ENCODE results near the gene USP10.
A peak's percentile ranks its signal among the peaks of the same experiment; 100 is the strongest.

Gene USP10

GRCh38 chr16:84803146-84803545 lies 103.3 kb downstream of the USP10 start:
- in situ Hi-C loops (cut with HindIII; ENCODE audit: low sequenced_read_pairs) = no loop called here
- no peak overlapping the region for H3K4me3 ChIP-seq (ENCODE audit: low read depth, low read length)
- no peak for TF ChIP-seq CTCF (IDR thresholded peaks at IDR 0.05; ENCODE audit: low read depth, low read length)
- no peak for DNase-seq (ENCODE audit: low read depth, low spot score)

DNA sequence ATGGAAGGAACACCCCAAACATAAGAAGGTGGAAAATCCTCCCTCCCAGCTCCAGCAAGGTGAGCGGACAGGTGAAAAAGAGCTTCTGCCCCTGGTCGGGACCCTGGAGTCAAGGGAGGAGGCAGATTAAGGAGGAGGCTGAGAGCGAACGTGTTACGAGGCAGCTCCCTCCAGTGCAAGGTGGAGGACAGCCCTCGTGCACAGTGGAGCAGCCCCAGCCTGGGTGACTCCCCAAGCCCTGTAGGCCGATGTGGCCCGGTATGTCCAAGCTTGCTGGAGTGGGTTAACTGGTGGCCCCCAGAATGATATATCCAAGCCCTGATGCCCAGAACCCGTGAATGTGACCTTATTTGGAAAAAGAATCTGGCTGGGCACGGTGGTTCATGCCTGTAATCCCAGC lies 104.5 kb downstream of the USP10 start:
- DNase-seq (ENCODE audit: low read depth, low spot score) = no peak
- H3K4me3 ChIP-seq (ENCODE audit: low read depth, low read length) = no peak overlapping the region
- in situ Hi-C loops (cut with HindIII; ENCODE audit: low sequenced_read_pairs) = no loop called here
- TF ChIP-seq CTCF (IDR thresholded peaks at IDR 0.05; ENCODE audit: low read depth, low read length) = no peak

DNA sequence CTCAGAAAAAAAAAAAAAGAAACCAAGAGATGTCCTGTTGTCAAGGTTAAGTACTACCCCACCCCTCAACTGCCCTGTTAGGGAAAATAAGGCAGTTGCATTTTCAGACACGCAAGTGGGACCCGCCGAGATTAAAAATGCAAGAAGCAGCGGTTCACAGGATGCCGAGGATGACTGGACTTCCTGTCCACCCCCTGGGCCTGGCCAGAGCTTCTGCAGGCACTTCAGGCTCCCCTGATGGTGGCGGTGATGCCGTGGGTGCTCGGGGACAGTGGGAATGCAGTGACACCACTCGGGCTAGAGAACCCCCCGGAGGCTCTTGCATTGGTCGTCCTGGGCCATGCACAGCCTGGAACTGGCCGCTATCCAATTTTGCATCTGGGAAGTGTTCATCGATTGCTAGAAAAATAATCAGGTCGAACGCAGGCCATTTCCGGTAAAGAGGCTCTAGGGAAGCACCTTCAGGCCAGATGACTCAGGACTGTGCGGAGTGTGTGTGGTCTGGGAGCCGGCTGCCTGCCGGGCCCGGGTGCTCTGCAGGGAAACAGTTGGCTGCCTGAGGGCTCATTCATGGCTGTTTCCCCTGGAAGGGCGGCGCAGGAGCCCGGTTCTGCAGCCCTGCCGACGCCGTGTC lies 106.6 kb downstream of the USP10 start:
- DNase-seq (ENCODE audit: low read depth, low spot score) = peak; percentile 90
- no peak for TF ChIP-seq CTCF (IDR thresholded peaks at IDR 0.05; ENCODE audit: low read depth, low read length)
- in situ Hi-C loops (cut with HindIII; ENCODE audit: low sequenced_read_pairs) = no loop called here
- no peak overlapping the region for H3K4me3 ChIP-seq (ENCODE audit: low read depth, low read length)

GRCh38 chr16:84806890-84807258 lies 107.1 kb downstream of the USP10 start:
- H3K4me3 ChIP-seq (ENCODE audit: low read depth, low read length) = no peak overlapping the region
- in situ Hi-C loops (cut with HindIII; ENCODE audit: low sequenced_read_pairs) = no loop called here
- DNase-seq (ENCODE audit: low read depth, low spot score) = no peak
- TF ChIP-seq CTCF (IDR thresholded peaks at IDR 0.05; ENCODE audit: low read depth, low read length) = no peak

DNA sequence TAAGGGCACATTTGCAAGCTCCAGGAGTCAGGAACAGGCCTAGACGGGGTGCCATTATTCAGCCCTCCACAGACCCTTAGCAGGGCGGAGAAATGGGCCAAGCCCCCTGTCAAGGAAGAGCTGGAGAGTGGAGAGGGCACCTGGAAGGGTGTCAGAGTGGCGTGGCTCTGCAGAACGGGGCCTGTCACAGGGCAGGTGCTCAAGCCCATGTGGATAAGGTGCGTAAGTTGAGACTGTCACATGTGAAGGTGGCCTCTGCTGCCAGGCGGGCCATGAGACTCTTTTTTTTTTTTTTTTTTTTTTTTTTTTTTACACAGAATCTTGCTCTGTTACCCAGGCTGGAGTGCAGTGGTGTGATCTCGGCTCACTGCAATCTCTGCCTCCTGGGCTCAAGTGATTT lies 108.0 kb downstream of the USP10 start:
- H3K4me3 ChIP-seq (ENCODE audit: low read depth, low read length) = no peak overlapping the region
- no peak for TF ChIP-seq CTCF (IDR thresholded peaks at IDR 0.05; ENCODE audit: low read depth, low read length)
- no peak for DNase-seq (ENCODE audit: low read depth, low spot score)
- in situ Hi-C loops (cut with HindIII; ENCODE audit: low sequenced_read_pairs) = no loop called here

GRCh38 chr16:84808826-84809225 lies 109.0 kb downstream of the USP10 start:
- no peak for DNase-seq (ENCODE audit: low read depth, low spot score)
- no peak for TF ChIP-seq CTCF (IDR thresholded peaks at IDR 0.05; ENCODE audit: low read depth, low read length)
- H3K4me3 ChIP-seq (ENCODE audit: low read depth, low read length) = no peak overlapping the region
- in situ Hi-C loops (cut with HindIII; ENCODE audit: low sequenced_read_pairs) = no loop called here

All from astrocyte of the spinal cord (primary cell).